ENCODE data around the gene GALNT2. TPM values are rescaled to one million over a fixed set of nuclear protein-coding genes. Genes with fewer than 3 reads are reported as not detected.

The GALNT2 gene
- total and polyA plus RNA-seq, 10 of the 15 experiments (the other 5 are each of a cell fraction or from before 2014, with no cell fraction given) = 0.52 to 27.7 (median 16.3) TPM

DNA sequence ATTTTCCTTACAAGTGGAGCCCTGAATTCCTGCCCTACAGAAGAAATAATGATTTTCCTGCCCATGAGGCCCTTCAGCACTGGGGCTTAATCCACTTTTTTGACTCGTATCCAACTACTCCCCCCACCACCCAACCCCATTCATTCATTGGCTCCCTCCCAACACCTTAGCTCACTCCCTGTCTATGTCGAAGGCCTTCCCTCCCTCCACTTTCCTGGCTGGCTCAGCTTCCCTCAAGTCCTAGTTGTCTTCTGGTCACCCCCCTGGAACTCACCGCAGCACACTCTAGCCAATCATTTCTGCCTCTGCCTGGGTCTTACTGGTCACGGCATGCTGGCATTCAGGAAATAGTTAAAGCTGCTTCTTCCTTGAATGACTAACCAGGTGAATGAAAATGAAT is 240.2 kb downstream of the GALNT2 start:
- Histone ChIP-seq H3K4me3 (no peak overlapping the region), H3K9ac (ENCODE audit: control insufficient read depth, insufficient read depth, low read length) (no peak overlapping the region), H3K79me2 (ENCODE audit: control insufficient read depth, insufficient read depth, low read length) (no peaks in the 10 kb centered on the region), H3K9me3 (replicated peaks; ENCODE audit: control insufficient read depth, insufficient read depth, low read length) (no peaks in the 10 kb centered on the region), H3K27me3 (replicated peaks in 1 of 2; ENCODE audit: control insufficient read depth in 2 of 2, insufficient read depth in 2 of 2, low read length in 1 of 2) (no peaks in the 10 kb centered on the region), H4K20me1 (ENCODE audit: control insufficient read depth, insufficient read depth) (no peaks in the 10 kb centered on the region), H3K27ac (ENCODE audit: control insufficient read depth, insufficient read depth) (no peak overlapping the region), H2AFZ (ENCODE audit: control insufficient read depth, low read depth, low read length) (no peak overlapping the region; the same call in 1 of the 2 replicates), H3K36me3 (ENCODE audit: control insufficient read depth in 2 of 2, insufficient read depth in 2 of 2, low read length in 1 of 2) (no peaks in the 10 kb centered on the region), H3K4me1 (ENCODE audit: control insufficient read depth, insufficient read depth, low read length) (no peaks in the 10 kb centered on the region; the same call in 1 of the 2 replicates), H3K4me2 (ENCODE audit: control insufficient read depth, insufficient read depth) (no peak overlapping the region)
- DNase-seq (ENCODE audit: low read depth, low spot score) = no peak
- POLR2A ChIA-PET = no interaction called here
- SMC1A ChIA-PET (ENCODE audit: uncharacterized antibody, unreplicated experiment) = interaction anchor here (1.1 to 1.5 kb wide), 2 partner anchors 38 to 644 kb away, joined by 3 to 4 read pairs; no protein-coding TSS in a partner anchor
- in situ Hi-C loops (cut with MboI) = loop anchor here (5.0 kb wide), 1 partner anchor 1050 kb away; no protein-coding TSS in a partner anchor
- BruUV-seq (replicated peaks) = no TSS peak
- TF ChIP-seq, protein P1, sequence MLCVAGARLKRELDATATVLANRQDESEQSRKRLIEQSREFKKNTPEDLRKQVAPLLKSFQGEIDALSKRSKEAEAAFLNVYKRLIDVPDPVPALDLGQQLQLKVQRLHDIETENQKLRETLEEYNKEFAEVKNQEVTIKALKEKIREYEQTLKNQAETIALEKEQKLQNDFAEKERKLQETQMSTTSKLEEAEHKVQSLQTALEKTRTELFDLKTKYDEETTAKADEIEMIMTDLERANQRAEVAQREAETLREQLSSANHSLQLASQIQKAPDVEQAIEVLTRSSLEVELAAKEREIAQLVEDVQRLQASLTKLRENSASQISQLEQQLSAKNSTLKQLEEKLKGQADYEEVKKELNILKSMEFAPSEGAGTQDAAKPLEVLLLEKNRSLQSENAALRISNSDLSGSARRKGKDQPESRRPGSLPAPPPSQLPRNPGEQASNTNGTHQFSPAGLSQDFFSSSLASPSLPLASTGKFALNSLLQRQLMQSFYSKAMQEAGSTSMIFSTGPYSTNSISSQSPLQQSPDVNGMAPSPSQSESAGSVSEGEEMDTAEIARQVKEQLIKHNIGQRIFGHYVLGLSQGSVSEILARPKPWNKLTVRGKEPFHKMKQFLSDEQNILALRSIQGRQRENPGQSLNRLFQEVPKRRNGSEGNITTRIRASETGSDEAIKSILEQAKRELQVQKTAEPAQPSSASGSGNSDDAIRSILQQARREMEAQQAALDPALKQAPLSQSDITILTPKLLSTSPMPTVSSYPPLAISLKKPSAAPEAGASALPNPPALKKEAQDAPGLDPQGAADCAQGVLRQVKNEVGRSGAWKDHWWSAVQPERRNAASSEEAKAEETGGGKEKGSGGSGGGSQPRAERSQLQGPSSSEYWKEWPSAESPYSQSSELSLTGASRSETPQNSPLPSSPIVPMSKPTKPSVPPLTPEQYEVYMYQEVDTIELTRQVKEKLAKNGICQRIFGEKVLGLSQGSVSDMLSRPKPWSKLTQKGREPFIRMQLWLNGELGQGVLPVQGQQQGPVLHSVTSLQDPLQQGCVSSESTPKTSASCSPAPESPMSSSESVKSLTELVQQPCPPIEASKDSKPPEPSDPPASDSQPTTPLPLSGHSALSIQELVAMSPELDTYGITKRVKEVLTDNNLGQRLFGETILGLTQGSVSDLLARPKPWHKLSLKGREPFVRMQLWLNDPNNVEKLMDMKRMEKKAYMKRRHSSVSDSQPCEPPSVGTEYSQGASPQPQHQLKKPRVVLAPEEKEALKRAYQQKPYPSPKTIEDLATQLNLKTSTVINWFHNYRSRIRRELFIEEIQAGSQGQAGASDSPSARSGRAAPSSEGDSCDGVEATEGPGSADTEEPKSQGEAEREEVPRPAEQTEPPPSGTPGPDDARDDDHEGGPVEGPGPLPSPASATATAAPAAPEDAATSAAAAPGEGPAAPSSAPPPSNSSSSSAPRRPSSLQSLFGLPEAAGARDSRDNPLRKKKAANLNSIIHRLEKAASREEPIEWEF (IDR thresholded peaks at IDR 0.05; ENCODE audit: insufficient replicate concordance, low read depth, low read length) = no peak
- TF ChIP-seq SRF (IDR thresholded peaks at IDR 0.05; ENCODE audit: low read depth in 2 of 2, low read length in 2 of 2) (no peak), WRNIP1 (IDR thresholded peaks at IDR 0.05; ENCODE audit: borderline replicate concordance, low read depth, low read length) (no peak), ZZZ3 (IDR thresholded peaks at IDR 0.05; ENCODE audit: control insufficient read depth, insufficient read length, low read depth) (no peak), POLR2A (IDR thresholded peaks at IDR 0.05; ENCODE audit: low read depth, low read length) (no peak), PML (IDR thresholded peaks at IDR 0.05; ENCODE audit: low read length) (no peak), NR2C2 (IDR thresholded peaks at IDR 0.05; ENCODE audit: borderline replicate concordance, control insufficient read depth, insufficient read length, low read depth) (no peak), DPF2 (IDR thresholded peaks at IDR 0.05) (no peak), MAX (IDR thresholded peaks at IDR 0.05; ENCODE audit: low read depth, low read length) (no peak), KDM1A (IDR thresholded peaks at IDR 0.05; ENCODE audit: borderline replicate concordance) (no peak)
- TF ChIP-seq, protein P2, sequence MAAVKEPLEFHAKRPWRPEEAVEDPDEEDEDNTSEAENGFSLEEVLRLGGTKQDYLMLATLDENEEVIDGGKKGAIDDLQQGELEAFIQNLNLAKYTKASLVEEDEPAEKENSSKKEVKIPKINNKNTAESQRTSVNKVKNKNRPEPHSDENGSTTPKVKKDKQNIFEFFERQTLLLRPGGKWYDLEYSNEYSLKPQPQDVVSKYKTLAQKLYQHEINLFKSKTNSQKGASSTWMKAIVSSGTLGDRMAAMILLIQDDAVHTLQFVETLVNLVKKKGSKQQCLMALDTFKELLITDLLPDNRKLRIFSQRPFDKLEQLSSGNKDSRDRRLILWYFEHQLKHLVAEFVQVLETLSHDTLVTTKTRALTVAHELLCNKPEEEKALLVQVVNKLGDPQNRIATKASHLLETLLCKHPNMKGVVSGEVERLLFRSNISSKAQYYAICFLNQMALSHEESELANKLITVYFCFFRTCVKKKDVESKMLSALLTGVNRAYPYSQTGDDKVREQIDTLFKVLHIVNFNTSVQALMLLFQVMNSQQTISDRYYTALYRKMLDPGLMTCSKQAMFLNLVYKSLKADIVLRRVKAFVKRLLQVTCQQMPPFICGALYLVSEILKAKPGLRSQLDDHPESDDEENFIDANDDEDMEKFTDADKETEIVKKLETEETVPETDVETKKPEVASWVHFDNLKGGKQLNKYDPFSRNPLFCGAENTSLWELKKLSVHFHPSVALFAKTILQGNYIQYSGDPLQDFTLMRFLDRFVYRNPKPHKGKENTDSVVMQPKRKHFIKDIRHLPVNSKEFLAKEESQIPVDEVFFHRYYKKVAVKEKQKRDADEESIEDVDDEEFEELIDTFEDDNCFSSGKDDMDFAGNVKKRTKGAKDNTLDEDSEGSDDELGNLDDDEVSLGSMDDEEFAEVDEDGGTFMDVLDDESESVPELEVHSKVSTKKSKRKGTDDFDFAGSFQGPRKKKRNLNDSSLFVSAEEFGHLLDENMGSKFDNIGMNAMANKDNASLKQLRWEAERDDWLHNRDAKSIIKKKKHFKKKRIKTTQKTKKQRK (IDR thresholded peaks at IDR 0.05; ENCODE audit: low read depth, low read length) = no peak
- TF ChIP-seq, protein P3, sequence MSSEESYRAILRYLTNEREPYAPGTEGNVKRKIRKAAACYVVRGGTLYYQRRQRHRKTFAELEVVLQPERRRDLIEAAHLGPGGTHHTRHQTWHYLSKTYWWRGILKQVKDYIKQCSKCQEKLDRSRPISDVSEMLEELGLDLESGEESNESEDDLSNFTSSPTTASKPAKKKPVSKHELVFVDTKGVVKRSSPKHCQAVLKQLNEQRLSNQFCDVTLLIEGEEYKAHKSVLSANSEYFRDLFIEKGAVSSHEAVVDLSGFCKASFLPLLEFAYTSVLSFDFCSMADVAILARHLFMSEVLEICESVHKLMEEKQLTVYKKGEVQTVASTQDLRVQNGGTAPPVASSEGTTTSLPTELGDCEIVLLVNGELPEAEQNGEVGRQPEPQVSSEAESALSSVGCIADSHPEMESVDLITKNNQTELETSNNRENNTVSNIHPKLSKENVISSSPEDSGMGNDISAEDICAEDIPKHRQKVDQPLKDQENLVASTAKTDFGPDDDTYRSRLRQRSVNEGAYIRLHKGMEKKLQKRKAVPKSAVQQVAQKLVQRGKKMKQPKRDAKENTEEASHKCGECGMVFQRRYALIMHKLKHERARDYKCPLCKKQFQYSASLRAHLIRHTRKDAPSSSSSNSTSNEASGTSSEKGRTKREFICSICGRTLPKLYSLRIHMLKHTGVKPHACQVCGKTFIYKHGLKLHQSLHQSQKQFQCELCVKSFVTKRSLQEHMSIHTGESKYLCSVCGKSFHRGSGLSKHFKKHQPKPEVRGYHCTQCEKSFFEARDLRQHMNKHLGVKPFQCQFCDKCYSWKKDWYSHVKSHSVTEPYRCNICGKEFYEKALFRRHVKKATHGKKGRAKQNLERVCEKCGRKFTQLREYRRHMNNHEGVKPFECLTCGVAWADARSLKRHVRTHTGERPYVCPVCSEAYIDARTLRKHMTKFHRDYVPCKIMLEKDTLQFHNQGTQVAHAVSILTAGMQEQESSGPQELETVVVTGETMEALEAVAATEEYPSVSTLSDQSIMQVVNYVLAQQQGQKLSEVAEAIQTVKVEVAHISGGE (CRISPR knock-in tag; IDR thresholded peaks at IDR 0.05) = no peak
- FAIRE-seq = no peak
- CTCF ChIA-PET = interaction anchor here (5.3 kb wide), 1 partner anchor 647 kb away, joined by 37 read pairs; no protein-coding TSS in a partner anchor
- RAD21 ChIA-PET (ENCODE audit: unreplicated experiment) = interaction anchor here (0.6 kb wide), 1 partner anchor 722 kb away, joined by 4 read pairs; no protein-coding TSS in a partner anchor
- intact Hi-C loops (cut with micrococcal nuclease; ENCODE audit: unreplicated experiment) = no loop called here
- no peak for ATAC-seq
- WGBS (ENCODE audit: insufficient coverage, insufficient replicate concordance, low lambda C conversion rate, missing lambda C conversion rate) = 19% methylated on average over 4 of the region's 4 CpGs
